GM15510 (cell line): ENCODE data around the gene CCDC107.

Experiments used
- POLR2A ChIP-seq: IDR thresholded peaks from 3 replicates; pipeline ENCODE4 v1.6.1; 2011; ENCODE audit warnings: borderline replicate concordance; ENCODE audit not compliant: insufficient read length; ENCODE audit errors: extremely low read depth

CCDC107 gene

DNA sequence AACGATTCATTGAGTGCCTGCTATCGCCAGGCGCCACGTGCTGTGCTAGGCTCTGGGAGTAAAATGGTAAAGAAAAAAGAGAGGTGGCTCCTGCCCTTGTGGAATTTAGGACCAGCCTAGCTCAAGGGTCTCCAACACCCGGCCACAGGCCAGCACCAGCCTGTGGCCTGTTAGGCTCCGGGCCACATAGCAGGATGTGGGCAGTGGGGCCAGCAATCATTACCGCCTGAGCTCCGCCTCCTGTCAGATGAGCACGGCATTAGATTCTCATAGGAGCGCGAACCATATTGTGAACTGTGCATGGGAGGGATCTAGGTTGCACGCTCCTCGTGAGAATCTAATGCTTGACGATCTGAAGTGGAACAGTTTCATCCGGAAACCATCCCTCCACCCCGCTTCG, 1.7 kb upstream of the CCDC107 start:
- no peak for TF ChIP-seq POLR2A

DNA sequence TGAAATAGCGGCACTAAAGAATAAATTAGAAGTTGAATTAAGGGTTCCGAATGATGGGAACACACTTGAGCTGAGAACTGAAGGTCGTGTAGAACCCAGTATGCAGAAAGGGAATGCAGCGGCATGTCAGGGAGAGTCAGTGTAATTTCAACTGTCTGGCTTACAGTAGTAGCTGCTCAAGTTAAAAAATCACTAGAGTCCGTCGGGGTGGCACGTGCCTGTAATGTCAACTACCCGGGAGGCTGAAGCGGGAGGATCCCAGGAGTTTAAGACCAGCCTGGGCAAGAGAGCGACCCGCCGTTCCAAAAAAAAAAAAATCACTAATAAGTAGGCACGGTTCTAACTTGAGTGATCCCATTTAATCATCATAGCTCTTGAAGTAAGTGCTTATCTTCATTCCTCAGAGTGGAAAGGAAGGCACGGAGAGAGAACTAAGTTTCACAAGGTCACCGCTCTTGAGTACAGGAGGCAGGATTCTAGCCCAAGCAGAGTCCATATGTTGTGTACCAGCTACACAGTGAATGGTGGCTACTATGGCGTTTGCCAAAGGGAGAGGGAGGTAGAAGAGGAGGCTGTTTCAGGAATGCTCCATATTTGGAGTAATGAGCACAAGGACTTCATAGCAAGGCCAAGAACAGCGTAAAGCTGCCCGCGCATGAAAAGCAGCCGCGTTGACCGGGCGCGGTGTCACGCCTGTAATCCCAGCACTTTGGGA, 1.1 kb upstream of the CCDC107 start:
- TF ChIP-seq POLR2A, result no peak

DNA sequence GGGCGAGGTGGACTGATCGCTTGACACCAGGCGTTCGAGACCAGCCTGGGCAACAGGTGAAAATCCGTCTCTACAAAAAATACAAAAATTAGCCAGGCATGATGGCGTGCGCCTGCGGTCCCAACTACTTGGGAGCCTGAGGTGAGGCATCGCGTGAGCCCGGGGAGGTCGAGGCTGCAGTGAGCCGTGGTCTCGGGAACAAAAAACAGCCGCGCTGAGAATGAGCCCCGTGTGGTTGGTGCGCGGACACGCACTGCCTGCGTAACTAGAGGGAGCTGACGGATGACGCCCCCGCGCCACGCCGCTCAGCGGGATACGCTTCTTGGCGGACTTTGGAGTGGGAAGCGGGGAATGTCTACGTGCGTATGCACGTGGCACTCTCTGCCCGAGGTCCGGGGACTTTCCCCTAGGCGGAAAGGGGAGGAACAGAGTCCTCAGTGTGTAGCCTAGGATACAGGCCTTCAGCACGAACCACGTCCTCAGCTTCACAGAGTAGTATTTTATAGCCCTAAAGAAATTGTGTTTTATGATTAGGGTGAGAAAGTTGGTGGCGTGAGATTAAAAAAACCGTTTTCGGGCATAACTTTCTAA, 451 bp upstream of the CCDC107 start, which contains the start of gene RMRP:
TSS of gene RMRP (minus strand) at position 474 of the 591 bp plus-strand sequence.
- no peak for TF ChIP-seq POLR2A

DNA sequence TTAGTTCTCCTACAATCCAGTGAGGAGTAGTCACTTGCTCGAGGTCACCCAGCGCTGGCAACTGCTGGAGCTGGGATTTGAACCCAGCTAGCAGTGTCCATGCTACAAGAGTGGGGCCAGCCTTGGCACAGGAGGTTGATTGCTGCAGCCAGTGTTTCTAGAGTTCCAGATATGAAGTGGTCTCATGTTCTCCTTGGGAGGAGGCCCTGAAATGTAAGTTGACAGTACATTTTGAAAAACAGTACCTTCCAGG, 802 bp downstream of the CCDC107 start:
- TF ChIP-seq POLR2A, result no peak

DNA sequence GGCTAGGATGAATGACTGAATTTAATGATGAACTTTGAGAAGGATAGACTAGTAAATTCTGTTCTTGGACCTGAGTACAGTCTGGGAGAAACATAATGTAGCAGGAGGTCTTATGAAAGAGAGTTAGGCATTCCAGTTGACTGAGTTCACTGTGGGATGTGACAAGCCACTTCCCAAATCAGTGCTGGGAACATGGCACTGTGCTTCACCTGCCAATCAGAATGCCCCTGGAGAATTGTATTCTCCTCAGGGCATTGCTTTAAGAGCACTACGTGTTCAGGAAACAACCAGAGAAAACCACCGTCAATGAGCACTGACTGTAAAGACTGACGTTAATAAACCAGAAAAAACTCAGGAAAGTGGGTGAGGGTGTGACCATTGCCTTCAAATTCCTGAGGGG, 1.2 kb downstream of the CCDC107 start:
- no peak for TF ChIP-seq POLR2A

DNA sequence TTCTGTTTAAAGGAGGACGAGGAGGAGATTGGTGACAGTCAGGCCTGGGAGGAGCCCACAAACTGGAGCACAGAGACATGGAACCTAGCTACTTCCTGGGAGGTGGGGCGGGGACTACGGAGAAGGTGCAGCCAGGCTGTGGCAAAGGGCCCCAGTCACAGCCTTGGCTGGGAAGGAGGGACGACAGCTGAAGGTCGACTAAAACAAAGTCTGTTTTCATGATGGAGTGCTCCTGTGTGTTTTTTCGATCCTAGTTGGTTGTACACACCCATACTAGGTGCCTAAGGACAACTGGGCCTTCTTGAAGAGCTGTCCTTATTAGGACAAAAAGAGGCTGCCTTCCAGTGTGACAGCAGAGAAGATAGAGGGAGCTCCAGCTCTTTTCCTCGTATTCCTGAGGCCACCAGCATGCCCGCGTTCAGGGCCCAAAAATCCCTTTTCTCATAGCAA, 2.9 kb downstream of the CCDC107 start:
- no peak for TF ChIP-seq POLR2A

DNA sequence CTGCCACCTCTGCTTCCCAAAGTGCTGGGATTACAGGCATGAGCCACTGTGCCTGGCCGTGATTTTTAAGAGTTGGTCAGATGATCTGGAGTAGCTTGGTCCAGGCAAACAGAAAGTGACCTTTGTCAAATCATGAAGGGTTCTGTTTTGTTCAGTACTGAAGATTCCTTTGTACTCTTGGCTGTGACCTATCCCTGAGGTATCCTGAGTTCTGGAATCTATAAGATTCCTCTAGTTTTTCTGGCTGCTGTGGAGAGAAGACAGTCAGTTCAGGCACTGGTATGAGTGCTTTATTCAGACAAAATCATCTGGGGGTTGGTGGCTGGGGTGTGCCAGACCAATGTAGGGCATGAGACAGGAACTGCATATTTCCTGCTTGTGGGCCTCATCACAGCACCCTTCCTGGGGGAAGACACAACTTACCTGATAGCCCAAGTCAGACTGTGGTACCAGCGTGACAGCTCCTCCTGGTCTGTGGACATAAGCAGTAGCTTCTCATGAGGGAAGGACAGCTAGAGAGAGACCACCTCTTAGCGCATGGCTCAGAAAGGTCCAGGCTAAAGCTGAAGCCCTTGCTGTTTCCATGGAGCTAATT, 3.8 kb downstream of the CCDC107 start:
- TF ChIP-seq POLR2A, result no peak

DNA sequence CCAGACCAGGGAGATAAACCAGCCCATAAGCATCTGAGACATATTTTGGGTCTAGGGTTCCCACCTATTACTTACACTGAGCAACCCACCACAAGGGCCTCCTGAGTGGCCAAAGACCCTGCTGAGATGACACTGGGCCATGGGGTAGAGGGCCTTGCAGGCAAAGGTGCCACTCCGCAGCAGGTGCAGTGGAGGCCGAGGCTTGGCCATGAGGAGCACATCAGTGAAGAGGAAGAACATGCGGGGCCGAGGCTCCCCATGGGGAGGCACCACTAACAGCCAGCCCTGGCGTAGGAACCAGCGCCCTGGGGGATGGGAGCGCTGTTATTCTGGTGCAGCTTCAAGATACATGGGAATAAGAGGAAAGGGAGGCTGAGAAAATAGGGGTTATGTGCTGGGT, 4.3 kb downstream of the CCDC107 start:
- no peak for TF ChIP-seq POLR2A

DNA sequence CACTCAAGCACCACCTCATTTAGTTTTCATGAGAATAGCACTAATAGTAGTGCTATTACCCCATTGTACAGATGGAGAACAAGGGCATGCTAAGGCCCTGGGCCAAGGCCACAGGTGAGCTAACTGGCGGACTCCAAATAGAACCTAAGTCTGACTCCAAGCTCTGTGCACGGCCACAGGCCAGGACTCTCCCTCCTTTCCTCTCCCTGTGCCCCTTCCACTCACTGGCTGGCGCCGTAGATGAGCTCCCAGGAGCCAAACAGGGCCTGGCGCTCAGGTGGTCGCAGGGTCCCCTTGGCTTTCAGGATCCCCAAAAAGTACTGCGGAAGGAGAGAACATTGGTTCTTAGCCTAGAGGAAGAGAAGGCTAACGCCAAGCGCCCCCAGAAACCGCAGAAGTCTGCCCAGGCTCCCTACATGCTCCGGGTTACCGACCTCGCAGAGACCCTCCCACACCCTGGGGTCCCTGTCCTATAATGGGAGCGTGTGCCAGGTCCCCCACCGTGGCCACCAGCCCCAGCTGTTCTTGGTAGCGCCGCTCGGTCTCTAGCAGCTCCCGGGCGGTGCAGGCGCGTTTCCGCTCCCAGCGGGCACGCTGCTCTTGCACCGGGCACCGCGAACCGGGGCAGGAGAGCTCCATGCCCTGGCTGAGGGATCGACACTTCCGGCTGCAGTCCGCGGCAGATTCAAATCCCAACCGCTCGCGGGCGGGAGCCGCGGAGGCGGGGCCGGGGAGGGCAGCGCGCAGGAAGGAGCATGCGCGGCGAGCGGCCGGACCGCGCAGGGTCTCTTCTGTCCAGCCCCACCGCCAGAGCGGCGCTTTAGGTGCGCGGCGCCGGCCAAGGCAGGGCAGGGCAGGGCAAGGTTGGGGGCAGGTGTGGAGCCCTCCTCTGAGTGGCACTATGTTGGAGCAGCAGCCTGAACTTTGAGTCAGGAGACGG, 6.7 kb downstream of the CCDC107 start, which contains the start of gene ARHGEF39:
TSS of gene ARHGEF39 (minus strand) at position 665 of the 940 bp plus-strand sequence. CDS start at position 639, 26 bp downstream.
- peak; percentile 83 for TF ChIP-seq POLR2A

DNA sequence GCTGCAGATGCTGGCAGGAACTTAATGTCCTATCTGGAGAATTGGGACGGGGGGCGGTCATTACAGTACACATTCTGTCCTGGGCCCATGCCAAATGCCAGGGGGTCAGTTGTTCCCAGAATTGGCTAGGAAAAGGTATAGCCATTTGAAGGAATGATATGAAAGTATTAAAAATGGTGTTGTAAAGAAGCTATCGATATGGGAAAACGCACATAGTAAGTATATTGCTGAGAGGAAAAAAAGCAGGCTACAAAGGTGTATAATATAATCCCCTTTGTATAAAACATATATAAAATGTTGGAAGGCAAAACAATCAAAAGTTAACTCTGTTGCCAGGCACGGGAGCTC, 7.4 kb downstream of the CCDC107 start:
- no peak for TF ChIP-seq POLR2A

DNA sequence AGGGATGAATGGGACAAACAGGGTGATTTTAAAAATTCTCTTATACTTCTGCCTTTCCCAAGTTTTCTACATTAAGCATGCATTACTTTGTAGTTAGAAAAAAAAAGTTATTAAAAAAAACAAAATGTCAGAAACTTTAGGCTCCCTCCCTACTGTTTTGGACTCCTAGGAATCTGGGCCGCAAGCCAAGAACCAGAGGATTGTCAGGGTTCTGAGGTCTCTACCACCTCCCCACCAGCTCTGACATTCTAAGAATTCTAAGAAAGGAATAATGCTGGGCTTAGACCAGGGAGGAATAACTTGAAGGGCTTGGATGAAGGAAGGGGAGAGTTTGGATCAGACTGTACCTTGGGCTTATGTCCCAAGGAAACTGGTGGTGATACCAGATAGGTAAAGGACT, 8.0 kb downstream of the CCDC107 start:
- TF ChIP-seq POLR2A, result no peak

DNA sequence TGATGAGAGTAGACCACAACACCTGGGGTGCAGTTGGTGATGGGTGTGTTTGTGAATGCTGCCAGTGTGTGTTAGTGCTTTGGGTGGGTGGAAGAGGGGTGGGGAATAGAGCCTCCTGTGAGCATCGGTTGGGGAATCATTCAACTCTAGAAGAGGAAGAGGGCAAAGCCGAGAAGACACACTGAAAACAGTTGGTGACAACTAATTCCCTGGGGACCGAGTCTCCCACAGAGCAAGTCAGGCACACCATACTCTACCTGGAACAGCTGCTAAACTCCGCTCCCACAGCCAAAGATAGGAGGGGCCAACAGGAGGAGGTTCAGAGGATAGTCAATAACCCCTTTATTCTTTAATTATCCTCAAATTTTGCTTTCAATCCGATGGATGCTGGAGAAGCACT, 8.5 kb downstream of the CCDC107 start:
- no peak for TF ChIP-seq POLR2A

DNA sequence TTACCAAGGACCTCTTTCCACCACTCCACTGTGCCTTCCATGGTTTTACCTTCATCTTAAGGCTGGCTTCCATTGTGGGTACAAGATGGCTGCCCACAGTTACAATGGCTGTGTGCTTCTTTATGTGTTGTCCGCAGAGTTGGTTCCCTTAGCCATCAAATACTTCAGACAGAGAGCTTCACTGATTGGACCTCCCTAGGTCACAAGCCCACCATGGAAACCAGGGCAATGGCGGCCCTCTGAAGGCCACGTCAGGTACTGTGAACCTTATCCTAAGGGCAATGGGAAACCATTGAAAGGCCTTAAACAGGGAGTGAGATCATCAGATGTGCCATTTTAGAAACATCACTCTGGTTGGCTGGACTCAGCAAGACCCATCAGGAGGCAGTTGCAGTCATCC, 9.8 kb downstream of the CCDC107 start:
- TF ChIP-seq POLR2A, result no peak

DNA sequence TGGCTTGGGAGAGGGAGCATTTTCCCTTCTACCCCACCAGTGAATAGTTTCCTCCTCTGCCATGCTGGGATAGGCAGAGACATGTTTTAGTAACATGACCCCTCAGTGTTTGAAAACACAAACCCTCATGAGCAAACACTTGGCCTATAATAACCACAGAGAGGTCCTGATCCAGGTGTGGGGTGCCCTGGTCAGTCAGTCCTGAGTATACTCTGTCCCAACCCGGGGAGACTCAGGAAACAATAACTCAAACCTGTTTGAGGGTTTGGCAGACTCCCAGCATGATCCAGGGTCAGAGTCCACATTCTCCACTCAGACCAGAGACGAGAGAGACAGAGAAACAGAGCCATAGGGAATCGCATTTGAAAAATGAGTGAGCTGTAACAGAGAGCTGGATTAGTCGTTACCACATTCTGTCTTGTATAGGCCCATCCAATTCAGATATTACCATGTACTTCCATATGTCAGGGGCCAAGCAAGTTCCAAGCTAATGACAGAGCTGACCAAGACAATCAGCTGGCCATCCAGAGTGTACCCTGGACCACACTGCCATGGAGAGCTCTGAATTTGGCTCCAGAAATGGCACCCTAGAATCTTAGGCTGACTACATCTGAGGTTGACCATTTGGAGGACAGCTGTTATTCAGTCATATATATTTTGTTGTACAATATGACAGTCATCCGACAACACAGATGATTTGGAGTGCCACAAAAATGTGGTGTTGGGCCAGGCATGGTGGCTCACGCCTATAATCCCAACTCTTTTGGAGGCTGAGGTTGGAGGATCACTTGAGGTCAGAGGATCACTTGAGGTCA, 11.4 kb downstream of the CCDC107 start:
- no peak for TF ChIP-seq POLR2A
